Measurements from ENCODE around the gene SP9.
A peak's percentile ranks its signal among the peaks of the same experiment; 100 is the strongest.

Gene SP9

DNA sequence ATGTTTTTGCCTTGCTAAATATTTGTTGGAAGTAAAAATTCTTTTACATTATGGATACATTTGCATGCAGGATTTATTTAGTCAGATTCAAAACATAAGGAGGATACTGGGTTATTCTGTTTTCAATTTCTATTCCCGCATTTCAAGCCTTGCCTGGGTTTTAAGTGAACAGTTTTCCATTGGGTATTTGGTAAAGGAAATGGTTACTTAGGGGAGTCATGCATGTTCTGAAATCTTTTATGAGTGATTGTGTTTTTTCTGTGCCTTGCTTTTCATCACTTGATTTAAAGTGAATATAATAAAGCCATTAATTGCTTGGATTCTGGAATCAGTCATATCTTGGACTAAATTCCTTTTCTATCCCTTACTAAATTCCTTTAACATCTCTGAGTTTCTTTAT is 12.0 kb upstream of the SP9 start:
- H3K4me3 ChIP-seq (ENCODE audit: low read depth, low read length, poor library complexity, severe bottlenecking): no peak overlapping the region

DNA sequence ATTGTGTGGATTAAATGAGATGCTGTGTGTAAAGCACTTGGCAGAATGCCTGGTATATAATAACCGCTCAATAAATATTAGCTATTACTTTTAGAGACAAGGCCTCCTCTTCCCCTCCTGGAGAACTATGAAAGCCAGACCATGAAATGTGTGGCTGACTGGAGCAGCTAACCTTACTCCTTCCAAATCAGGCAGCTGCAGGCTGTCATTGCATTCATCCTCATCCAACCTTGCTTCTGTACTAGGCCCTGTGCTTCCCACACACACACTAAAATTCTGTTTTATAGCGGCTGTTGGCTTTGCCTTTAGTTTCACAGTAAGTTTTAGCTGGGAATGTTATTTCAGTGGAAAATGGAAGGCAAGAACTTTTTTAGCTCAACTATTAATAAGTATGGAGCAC is 10.2 kb upstream of the SP9 start:
- Histone ChIP-seq H3K4me3 (ENCODE audit: low read depth, low read length, poor library complexity, severe bottlenecking) (no peak overlapping the region), H3K9ac (ENCODE audit: low read length) (no peak overlapping the region), H2AFZ (ENCODE audit: low read length) (no peak overlapping the region), H3F3A (ENCODE audit: insufficient read depth, low read length) (no peaks in the 10 kb centered on the region), H3K9me3 (ENCODE audit: low read length) (no peaks in the 10 kb centered on the region), H3K4me2 (ENCODE audit: low read length) (no peak overlapping the region), H3K27ac (ENCODE audit: low read depth, low read length, poor library complexity, severe bottlenecking) (no peak overlapping the region), H3K36me3 (ENCODE audit: insufficient read depth, low read length) (no peaks in the 10 kb centered on the region), H3K79me2 (ENCODE audit: insufficient read depth, low read length) (no peaks in the 10 kb centered on the region), H3K9me2 (ENCODE audit: low read depth, low read length) (no peaks in the 10 kb centered on the region), H3K4me1 (ENCODE audit: insufficient read depth, low read length, severe bottlenecking) (peaks cover 22% of the 10 kb centered on the region), H3K27me3 (ENCODE audit: insufficient read depth, low read length) (peaks cover 10% of the 10 kb centered on the region), H4K20me1 (ENCODE audit: insufficient read depth, low read length) (no peaks in the 10 kb centered on the region)
- no peak for TF ChIP-seq EZH2 (IDR thresholded peaks at IDR 0.05; ENCODE audit: borderline replicate concordance, low read length)
- TF ChIP-seq CTCF (IDR thresholded peaks at IDR 0.05; ENCODE audit: low read length): no peak

More for the DNA sequence above, 12.0 kb upstream of the SP9 start:
- Histone ChIP-seq H3K27ac (ENCODE audit: low read depth, low read length, poor library complexity, severe bottlenecking) (no peak overlapping the region), H2AFZ (ENCODE audit: low read length) (no peak overlapping the region), H3K9me2 (ENCODE audit: low read depth, low read length) (no peaks in the 10 kb centered on the region), H3K36me3 (ENCODE audit: insufficient read depth, low read length) (no peaks in the 10 kb centered on the region), H3K27me3 (ENCODE audit: insufficient read depth, low read length) (peaks cover 7% of the 10 kb centered on the region), H3K79me2 (ENCODE audit: insufficient read depth, low read length) (no peaks in the 10 kb centered on the region), H3K4me2 (ENCODE audit: low read length) (no peak overlapping the region), H3K4me1 (ENCODE audit: insufficient read depth, low read length, severe bottlenecking) (peaks cover 22% of the 10 kb centered on the region), H3F3A (ENCODE audit: insufficient read depth, low read length) (no peaks in the 10 kb centered on the region), H4K20me1 (ENCODE audit: insufficient read depth, low read length) (no peaks in the 10 kb centered on the region), H3K9me3 (ENCODE audit: low read length) (no peaks in the 10 kb centered on the region), H3K9ac (ENCODE audit: low read length) (no peak overlapping the region)
- no peak for TF ChIP-seq CTCF (IDR thresholded peaks at IDR 0.05; ENCODE audit: low read length)
- no peak for TF ChIP-seq EZH2 (IDR thresholded peaks at IDR 0.05; ENCODE audit: borderline replicate concordance, low read length)

DNA sequence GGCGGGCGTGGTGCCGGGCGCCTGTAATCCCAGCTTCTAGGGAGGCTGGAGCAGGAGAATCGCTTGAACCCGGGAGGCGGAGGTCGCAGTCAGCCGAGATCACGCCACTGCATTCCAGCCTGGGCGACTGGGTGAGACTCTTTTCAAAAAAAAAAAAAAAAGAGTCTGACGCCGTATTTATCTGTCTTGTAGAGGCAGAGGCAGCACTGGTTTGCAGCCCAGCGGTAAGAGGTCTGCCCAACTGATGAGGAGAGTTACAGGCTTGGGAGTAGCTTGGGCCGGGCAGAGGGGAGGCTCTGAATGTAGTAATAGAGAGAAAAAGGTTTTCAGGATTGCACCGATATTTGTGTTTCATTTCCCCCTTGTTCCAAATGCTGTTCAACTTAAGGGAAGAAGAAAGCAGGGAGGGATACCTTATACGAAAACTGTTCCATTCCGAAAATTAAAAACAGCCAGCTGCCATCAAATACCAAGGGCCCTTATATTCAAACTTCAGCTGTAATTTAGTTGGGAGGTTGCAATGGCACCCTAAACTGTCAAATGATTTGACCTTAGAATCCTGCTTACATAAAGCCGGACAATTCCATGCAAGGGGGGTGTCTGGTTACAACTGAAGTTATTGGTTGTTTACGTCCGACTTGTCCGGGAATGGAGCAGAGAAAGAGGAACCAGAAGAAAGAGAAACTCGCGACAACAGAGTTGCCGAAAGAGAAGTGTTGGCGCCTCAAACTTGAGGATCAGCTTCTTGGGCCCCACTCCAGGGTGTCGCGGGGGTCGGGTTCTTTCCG is 9.2 kb upstream of the SP9 start:
- Histone ChIP-seq H3K9me3 (ENCODE audit: low read length) (no peaks in the 10 kb centered on the region), H3F3A (ENCODE audit: insufficient read depth, low read length) (no peaks in the 10 kb centered on the region), H3K27me3 (ENCODE audit: insufficient read depth, low read length) (peaks cover 10% of the 10 kb centered on the region), H4K20me1 (ENCODE audit: insufficient read depth, low read length) (no peaks in the 10 kb centered on the region), H3K9me2 (ENCODE audit: low read depth, low read length) (no peaks in the 10 kb centered on the region), H3K9ac (ENCODE audit: low read length) (peak overlapping the region; percentile 61; the same call in 1 of the 2 replicates), H3K4me2 (ENCODE audit: low read length) (peak overlapping the region; percentile 93), H3K4me3 (ENCODE audit: low read depth, low read length, poor library complexity, severe bottlenecking) (peak overlapping the region; percentile 70), H3K4me1 (ENCODE audit: insufficient read depth, low read length, severe bottlenecking) (peaks cover 22% of the 10 kb centered on the region), H2AFZ (ENCODE audit: low read length) (no peak overlapping the region), H3K27ac (ENCODE audit: low read depth, low read length, poor library complexity, severe bottlenecking) (no peak overlapping the region), H3K36me3 (ENCODE audit: insufficient read depth, low read length) (no peaks in the 10 kb centered on the region), H3K79me2 (ENCODE audit: insufficient read depth, low read length) (no peaks in the 10 kb centered on the region)
- TF ChIP-seq EZH2 (IDR thresholded peaks at IDR 0.05; ENCODE audit: borderline replicate concordance, low read length) (no peak), CTCF (IDR thresholded peaks at IDR 0.05; ENCODE audit: low read length) (no peak)
